PC-3 (cell line): ENCODE data around the gene MID1. TPM values are rescaled to one million over a fixed set of nuclear protein-coding genes. Genes with fewer than 3 reads are reported as not detected.

ENCODE experiments used
- ATAC-seq: fragments of 200-7000 bp; cut with Tn5 transposase; 2 replicates; pipeline ENCODE4 v1.9.1; 2020; ENCODE audit warnings: mild to moderate bottlenecking, moderate library complexity
- BruUV-seq: library from RNA; stranded (reverse); fragments of 400-500 nt; replicated peaks from 2 replicates; lab custom pipeline; 2021; lab: Mats Ljungman, UMichigan
- CTCF ChIA-PET: fragments of 300-600 bp; sonication (Branson Sonifier 250); formaldehyde crosslinking; loops from one replicate; lab custom pipeline; 2022; ENCODE audit warnings: antibody characterized with exemption; lab: Charles Lee
- POLR2A ChIA-PET: fragments of 300-600 bp; sonication (Branson Sonifier 250); formaldehyde crosslinking; loops from one replicate; lab custom pipeline; 2022; ENCODE audit warnings: antibody characterized with exemption; ENCODE audit not compliant: unreplicated experiment; lab: Charles Lee
- DNase-seq: peaks from one replicate; pipeline ENCODE4 v3.0.0-alpha.2; 2015
- H2AFZ ChIP-seq: fragments of 300-600 bp; sonication (generic); 2 replicates; pipeline ENCODE4 v1.6.0; 2016; ENCODE audit warnings: antibody characterized with exemption, low read length
- H3F3A ChIP-seq: fragments of 300-600 bp; sonication (generic); one replicate; pipeline ENCODE4 v1.6.0; 2017; ENCODE audit warnings: antibody characterized with exemption, low read length, control low read depth, mild to moderate bottlenecking; ENCODE audit not compliant: unreplicated experiment
- H3K27ac ChIP-seq: fragments of 300-600 bp; sonication (generic); 2 replicates; pipeline ENCODE4 v1.5.1; 2016; ENCODE audit warnings: mild to moderate bottlenecking, low read length
- H3K27me3 ChIP-seq: fragments of 300-600 bp; sonication (generic); 2 replicates; pipeline ENCODE4 v1.6.1; 2016; ENCODE audit warnings: low read length, mixed read lengths
- H3K36me3 ChIP-seq: fragments of 300-600 bp; sonication (generic); 2 replicates; pipeline ENCODE4 v1.6.1; 2016; ENCODE audit warnings: low read depth, mixed run types, low read length, mixed read lengths
- H3K4me1 ChIP-seq: fragments of 300-600 bp; sonication (generic); 2 replicates; pipeline ENCODE4 v1.5.1; 2016; ENCODE audit warnings: low read length; ENCODE audit not compliant: insufficient read depth
- H3K4me2 ChIP-seq: fragments of 300-600 bp; sonication (generic); 2 replicates; pipeline ENCODE4 v1.6.0; 2016; ENCODE audit warnings: low read length
- H3K4me3 ChIP-seq: fragments of 300-600 bp; sonication (generic); 2 replicates; pipeline ENCODE4 v1.5.1; 2016; ENCODE audit warnings: mild to moderate bottlenecking, low read length, mixed read lengths
- H3K79me2 ChIP-seq: fragments of 300-600 bp; sonication (generic); 2 replicates; pipeline ENCODE4 v1.6.1; 2017; ENCODE audit warnings: low read length, mixed read lengths
- H3K9ac ChIP-seq: fragments of 300-600 bp; sonication (generic); 2 replicates; pipeline ENCODE4 v1.6.0; 2016; ENCODE audit warnings: mild to moderate bottlenecking, low read length
- H3K9me2 ChIP-seq: fragments of 300-600 bp; sonication (generic); replicated peaks from 2 replicates; pipeline ENCODE4 v1.6.1; 2016; ENCODE audit warnings: mixed run types, low read length, mixed read lengths
- H3K9me3 ChIP-seq: fragments of 300-600 bp; sonication (generic); 2 replicates; pipeline ENCODE4 v1.6.1; 2016; ENCODE audit warnings: low read length, mixed read lengths
- H4K20me1 ChIP-seq: fragments of 300-600 bp; sonication (generic); 2 replicates; pipeline ENCODE4 v1.6.1; 2016; ENCODE audit warnings: low read length, mixed read lengths
- EZH2 ChIP-seq: fragments of 300-600 bp; sonication (generic); IDR thresholded peaks from one replicate; pipeline ENCODE4 v1.6.1; 2017; ENCODE audit warnings: antibody characterized with exemption, mild to moderate bottlenecking, low read length; ENCODE audit not compliant: unreplicated experiment
- EZH2phosphoT487 ChIP-seq: fragments of 300-600 bp; sonication (generic); IDR thresholded peaks from 2 replicates; pipeline ENCODE4 v1.6.1; 2018; ENCODE audit warnings: mild to moderate bottlenecking, antibody characterized with exemption, low read length, borderline replicate concordance
- intact Hi-C: fragments of 100-400 bp; cut with micrococcal nuclease; formaldehyde crosslinking; loops from 2 replicates; pipeline ENCODE4 v1.9.0; 2023
- total RNA-seq: library from RNA; depleted of rRNA; stranded (reverse); fragments of >200 nt; gene quantifications from 2 replicates; pipeline ENCODE4 v1.2.3, GENCODE V29; 2014
- TF ChIP-seq, protein P1 (sequence below): fragments of 300-600 bp; sonication (generic); conservative IDR thresholded peaks from 2 replicates; pipeline ENCODE4 v1.5.1; 2017; ENCODE audit warnings: antibody characterized with exemption, low read depth, mild to moderate bottlenecking, low read length

Gene MID1
- total RNA-seq, 1 experiment from 2014 or later = 21.9 TPM

GRCh38 chrX:10486373-10486772 is 134.0 kb downstream of the MID1 start:
- H3K9me3 ChIP-seq = no peaks in the 10 kb centered on the region
- no peaks in the 10 kb centered on the region for H3K9me2 ChIP-seq
- no peaks in the 10 kb centered on the region; the same call in none of the 2 replicates for H3K36me3 ChIP-seq
- intact Hi-C loops = no loop called here
- ChIA-PET CTCF (no interaction called here), POLR2A (no interaction called here)
- TF ChIP-seq EZH2phosphoT487 (no peak), EZH2 (no peak)
- TF ChIP-seq, protein P1, sequence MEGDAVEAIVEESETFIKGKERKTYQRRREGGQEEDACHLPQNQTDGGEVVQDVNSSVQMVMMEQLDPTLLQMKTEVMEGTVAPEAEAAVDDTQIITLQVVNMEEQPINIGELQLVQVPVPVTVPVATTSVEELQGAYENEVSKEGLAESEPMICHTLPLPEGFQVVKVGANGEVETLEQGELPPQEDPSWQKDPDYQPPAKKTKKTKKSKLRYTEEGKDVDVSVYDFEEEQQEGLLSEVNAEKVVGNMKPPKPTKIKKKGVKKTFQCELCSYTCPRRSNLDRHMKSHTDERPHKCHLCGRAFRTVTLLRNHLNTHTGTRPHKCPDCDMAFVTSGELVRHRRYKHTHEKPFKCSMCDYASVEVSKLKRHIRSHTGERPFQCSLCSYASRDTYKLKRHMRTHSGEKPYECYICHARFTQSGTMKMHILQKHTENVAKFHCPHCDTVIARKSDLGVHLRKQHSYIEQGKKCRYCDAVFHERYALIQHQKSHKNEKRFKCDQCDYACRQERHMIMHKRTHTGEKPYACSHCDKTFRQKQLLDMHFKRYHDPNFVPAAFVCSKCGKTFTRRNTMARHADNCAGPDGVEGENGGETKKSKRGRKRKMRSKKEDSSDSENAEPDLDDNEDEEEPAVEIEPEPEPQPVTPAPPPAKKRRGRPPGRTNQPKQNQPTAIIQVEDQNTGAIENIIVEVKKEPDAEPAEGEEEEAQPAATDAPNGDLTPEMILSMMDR = no peak
- no peak overlapping the region for H3K9ac ChIP-seq
- H3F3A ChIP-seq = peaks cover 5% of the 10 kb centered on the region
- no peaks in the 10 kb centered on the region for H4K20me1 ChIP-seq
- DNase-seq = peak; percentile 59
- peaks cover 23% of the 10 kb centered on the region for H3K4me1 ChIP-seq
- H2AFZ ChIP-seq = no peak overlapping the region
- no peaks in the 10 kb centered on the region for H3K79me2 ChIP-seq
- no peaks in the 10 kb centered on the region for H3K27me3 ChIP-seq
- no peak for ATAC-seq
- no peak overlapping the region for H3K4me3 ChIP-seq
- no TSS peak for BruUV-seq
- no peak overlapping the region for H3K4me2 ChIP-seq
- no peak overlapping the region for H3K27ac ChIP-seq

GRCh38 chrX:10485326-10485725 is 135.1 kb downstream of the MID1 start:
- TF ChIP-seq, protein P1 = no peak
- TF ChIP-seq EZH2phosphoT487 (no peak), EZH2 (no peak)
- H3K4me3 ChIP-seq = no peak overlapping the region

GRCh38 chrX:10484683-10485247 is 135.6 kb downstream of the MID1 start:
- Histone ChIP-seq H3K27ac (peak overlapping the region; percentile 31), H3K9me3 (no peaks in the 10 kb centered on the region), H4K20me1 (no peaks in the 10 kb centered on the region), H3K36me3 (peaks cover 8% of the 10 kb centered on the region), H3K79me2 (no peaks in the 10 kb centered on the region), H3K27me3 (no peaks in the 10 kb centered on the region), H3K4me3 (no peak overlapping the region), H3K4me1 (peaks cover 23% of the 10 kb centered on the region), H2AFZ (no peak overlapping the region), H3F3A (peaks cover 5% of the 10 kb centered on the region), H3K4me2 (peak overlapping the region; percentile 24), H3K9ac (no peak overlapping the region), H3K9me2 (no peaks in the 10 kb centered on the region)
- CTCF ChIA-PET = no interaction called here
- BruUV-seq = no TSS peak
- intact Hi-C loops = no loop called here
- DNase-seq = peak; percentile 65
- TF ChIP-seq, protein P1 = no peak
- TF ChIP-seq EZH2phosphoT487 (no peak), EZH2 (no peak)
- peak; percentile 79 for ATAC-seq
- POLR2A ChIA-PET = no interaction called here

More at GRCh38 chrX:10485326-10485725, 135.1 kb downstream of the MID1 start:
- Histone ChIP-seq H3K9ac (no peak overlapping the region), H3K27ac (peak overlapping the region; percentile 31; the same call in 1 of the 2 replicates), H3K27me3 (no peaks in the 10 kb centered on the region), H3K9me3 (no peaks in the 10 kb centered on the region), H3K36me3 (peaks cover 6% of the 10 kb centered on the region), H3K79me2 (no peaks in the 10 kb centered on the region), H2AFZ (no peak overlapping the region), H3F3A (peaks cover 5% of the 10 kb centered on the region), H3K4me2 (peak overlapping the region; percentile 24), H3K9me2 (no peaks in the 10 kb centered on the region), H3K4me1 (peaks cover 23% of the 10 kb centered on the region), H4K20me1 (no peaks in the 10 kb centered on the region)
- no TSS peak for BruUV-seq
- ChIA-PET POLR2A (no interaction called here), CTCF (no interaction called here)
- intact Hi-C loops = no loop called here
- ATAC-seq (no peak), DNase-seq (no peak)
